Heart left ventricle (tissue), 16 donors: ENCODE measurements around the gene CELA3A. TPM values are rescaled to one million over a fixed set of nuclear protein-coding genes. Genes with fewer than 3 reads are reported as not detected.
"Not testable (repeated sequence)": the region's sequence is repeated elsewhere in the genome, so short reads cannot be mapped to it uniquely, and the experiment has no call there.

Experiments
- ATAC-seq, 4 donors: fragments of 200-7000 bp; cut with Tn5 transposase; one replicate each; pipeline ENCODE4 v1.9.1; 2020 to 2022; ENCODE audit warnings: moderate library complexity in 4 of 4, mild to moderate bottlenecking in 3 of 4, moderate number of reproducible peaks in 1 of 4
- DNase-seq, 5 donors: peaks; one replicate each; pipeline ENCODE4 v3.0.0-alpha.2; 2020
- H3K27ac ChIP-seq, 12 donors: fragments of 200-600 bp; sonication (generic) in 4 of 12; one replicate each; pipeline versions ENCODE4 v1.5.0 to v1.8.0; 2016 to 2022; ENCODE audit warnings: mild to moderate bottlenecking in 2 of 12
- H3K27me3 ChIP-seq, 9 donors: fragments of 200-600 bp; sonication (generic) in 2 of 9; one replicate each; pipeline versions ENCODE4 v1.5.1 to v1.8.0; 2016 to 2022; ENCODE audit warnings: mild to moderate bottlenecking in 3 of 9
- H3K36me3 ChIP-seq, 9 donors: fragments of 200-600 bp; sonication (generic) in 2 of 9; one replicate each; pipeline versions ENCODE4 v1.5.0 to v1.8.0; 2018 to 2022; ENCODE audit warnings: mild to moderate bottlenecking in 2 of 9
- H3K4me1 ChIP-seq, 12 donors: fragments of 200-600 bp; sonication (generic) in 4 of 12; one replicate each; pipeline versions ENCODE4 v1.5.0 to v1.8.0; 2016 to 2022; ENCODE audit warnings: mild to moderate bottlenecking in 3 of 12
- H3K4me3 ChIP-seq, 12 donors: fragments of 200-600 bp; sonication (generic) in 4 of 12; one replicate each; pipeline versions ENCODE4 v1.5.0 to v1.8.0; 2017 to 2022; ENCODE audit warnings: mild to moderate bottlenecking in 9 of 12, moderate library complexity in 4 of 12
- H3K9me3 ChIP-seq, 12 donors: fragments of 200-600 bp; sonication (generic) in 4 of 12; one replicate each; pipeline versions ENCODE4 v1.5.0 to v1.8.0; 2016 to 2022; ENCODE audit warnings: mild to moderate bottlenecking in 1 of 12
- CTCF ChIP-seq, 12 donors: fragments of 200-600 bp; sonication (generic) in 4 of 12; IDR thresholded peaks; one replicate each; pipeline versions ENCODE4 v1.5.0 to v1.8.0; 2018 to 2022; ENCODE audit warnings: antibody characterized with exemption in 12 of 12, mild to moderate bottlenecking in 5 of 12
- WGBS, 4 donors: extraction: QIAGEN DNeasy Blood & Tissue Kit in 2 of 4; methylation state at CpG; one replicate each; pipeline versions ENCODE4 v1.1.5 to v1.1.7; 2013 to 2018; 5-methylcytosine and 5-hydroxymethylcytosine counted together
- intact Hi-C, 10 donors: fragments of 100-400 bp; cut with DNase I; formaldehyde crosslinking; loops; one replicate each; pipeline versions ENCODE4 v1.11.1 to v1.14.2; 2022
- polyA plus RNA-seq, 2 donors: library from polyadenylated mRNA; stranded (reverse); fragments of 200-250 nt; gene quantifications; one replicate each; pipeline ENCODE4 v1.2.3, GENCODE V29; 2013
- total RNA-seq, 9 donors: library from RNA; depleted of rRNA in 2 of 9; stranded (reverse); fragments of >200 nt in 2 of 9; fragmentation: NEBNext Ultra II Directional in 3 of 9; extraction: Animal tissue kit (Norgen Biotek cat#: 25700) in 3 of 9; gene quantifications; one replicate each; pipeline versions ENCODE4 v1.1.0 to v1.2.4, GENCODE V29; 2016 to 2023
- donor health status: ischemic (EF 13 %, LVEDD 7.1; RV severe dilation, severe dysfunction).
- donor health status: healthy with polysubstance abuse.
- donor health status: DM: no; HTN: yes; CAD: no.
- donor health status: DM: no; HTN: no; CAD: no.
- donor health status: ischemic (EF 25% LVEDD 6.9; RV normal size, moderate dysfunction).
- donor health status: ischemic (EF 25% LVEDD 5.7; RV mildly dilated, moderate dysfunction).
- donor health status: healthy.
- donor health status: DM: yes; HTN: yes; CAD: no.
- donor health status: ischemic (EF 35%, LVEDD 5.7; RV mildly dilated, moderate dysfunction).
- donor health status: nonischemic (EF 11% LVEDD 7.7; RV severe dilation, severe dysfunction).
- donor health status: DM: yes; HTN: yes; CAD: no.
- donor health status: PGD.
- donor health status: ischemic (EF 29% LVEDD 5.4; RV normal size, mild dysfunction).
- donor health status: nonischemic (EF 23%, LVEDD 6.1; RV moderate dilation, normal function).

CELA3A gene
- total and polyA plus RNA-seq, 11 donors, result 0.68 to 4.8 (median 3.1) TPM; not detected in 6

GRCh38 chr1:22005261-22006149 is 4.0 kb downstream of the CELA3A start:
- H3K9me3 ChIP-seq, H3K36me3 ChIP-seq, H3K4me3 ChIP-seq, intact Hi-C loops, H3K4me1 ChIP-seq, H3K27me3 ChIP-seq, H3K27ac ChIP-seq: not testable (repeated sequence)
- TF ChIP-seq CTCF (IDR thresholded peaks at IDR 0.05), result peak; percentile 11 to 44 (median 30)
- DNase-seq, result peak in 4 of 5 donors; percentile 18 to 53 (median 42)
- 67 to 69% (median 69%) methylated on average over 18 of the region's 18 CpGs for WGBS, 4 donors
- peak; percentile 45 to 89 (median 84) for ATAC-seq

- 76 to 82% (median 81%) methylated on average over 12 to 13 of the region's 13 CpGs for WGBS, 4 donors
- H3K9me3 ChIP-seq, intact Hi-C loops, ATAC-seq, H3K27me3 ChIP-seq, H3K36me3 ChIP-seq, H3K4me3 ChIP-seq, H3K27ac ChIP-seq, H3K4me1 ChIP-seq: not testable (repeated sequence)
- DNase-seq, result peak in 2 of 5 donors; percentile 1 to 2
Observed at GRCh38 chr1:22006736-22007135, 5.3 kb downstream of the CELA3A start.

GRCh38 chr1:22007262-22007661 is 5.8 kb downstream of the CELA3A start:
- ATAC-seq, H3K4me1 ChIP-seq, H3K4me3 ChIP-seq, intact Hi-C loops, H3K27me3 ChIP-seq, H3K9me3 ChIP-seq, H3K36me3 ChIP-seq, H3K27ac ChIP-seq: not testable (repeated sequence)
- 85 to 95% (median 89%) methylated on average over 6 to 9 of the region's 10 CpGs for WGBS, 4 donors
- DNase-seq, result peak in 2 of 5 donors; percentile 7 to 24

GRCh38 chr1:22009566-22009965 is 8.1 kb downstream of the CELA3A start:
- H3K27ac ChIP-seq, H3K27me3 ChIP-seq, H3K9me3 ChIP-seq, H3K4me3 ChIP-seq, H3K4me1 ChIP-seq, ATAC-seq, intact Hi-C loops, H3K36me3 ChIP-seq: not testable (repeated sequence)
- WGBS, 4 donors, result 75 to 78% (median 77%) methylated on average over 8 to 11 of the region's 11 CpGs
- DNase-seq, result peak in 1 of 5 donors; percentile 38

GRCh38 chr1:22012752-22013151 is 11.3 kb downstream of the CELA3A start:
- ATAC-seq, H3K27me3 ChIP-seq, H3K4me1 ChIP-seq, DNase-seq, H3K36me3 ChIP-seq, H3K9me3 ChIP-seq, H3K27ac ChIP-seq, H3K4me3 ChIP-seq, intact Hi-C loops: not testable (repeated sequence)
- 68 to 88% (median 81%) methylated on average over 4 of the region's 4 CpGs for WGBS, 4 donors

- peak in 1 of 5 donors; percentile 38 for DNase-seq
- H3K9me3 ChIP-seq, H3K4me3 ChIP-seq, ATAC-seq, H3K27me3 ChIP-seq, H3K27ac ChIP-seq, H3K36me3 ChIP-seq, intact Hi-C loops: not testable (repeated sequence)
- peaks cover 0 to 15% (median 0%) of the 10 kb centered on the region in 12 donors for H3K4me1 ChIP-seq
- WGBS, 4 donors, result 81 to 92% (median 89%) methylated on average over 13 of the region's 13 CpGs
Observed at GRCh38 chr1:22014575-22015206, 13.2 kb downstream of the CELA3A start.
